Ovary (tissue), 9 donors: ENCODE results near the gene TBPL1. TPM values are rescaled to one million over a fixed set of nuclear protein-coding genes. Genes with fewer than 3 reads are reported as not detected.

Experiments
- DNase-seq, 5 donors: peaks; one replicate each; pipeline ENCODE4 v3.0.0-alpha.2; 2019 to 2020
- H3K27ac ChIP-seq, 2 donors: fragments of 200-600 bp; one replicate each; pipeline versions ENCODE4 v1.5.1 to v1.8.0; 2019 to 2022
- H3K27me3 ChIP-seq: fragments of 200-600 bp; one replicate; pipeline ENCODE4 v1.8.0; 2022
- H3K36me3 ChIP-seq: fragments of 200-600 bp; sonication (generic); one replicate; pipeline ENCODE4 v1.5.1; 2019
- H3K4me1 ChIP-seq: one replicate; pipeline ENCODE4 v1.8.1; 2013; ENCODE audit warnings: mild to moderate bottlenecking, moderate library complexity; ENCODE audit not compliant: insufficient read depth
- H3K4me3 ChIP-seq: fragments of 200-600 bp; sonication (generic); one replicate; pipeline ENCODE4 v1.5.1; 2017
- H3K9me3 ChIP-seq, 2 donors: fragments of 200-600 bp in 1 of 2; sonication (generic) in 1 of 2; one replicate each; pipeline versions ENCODE4 v1.5.1 to v1.8.1; 2013 to 2019; ENCODE audit warnings: mild to moderate bottlenecking in 1 of 2, moderate library complexity in 1 of 2
- CTCF ChIP-seq, 3 donors: fragments of 450-650 bp in 2 of 3; fragments of 200-600 bp in 1 of 3; IDR thresholded peaks; one replicate each; pipeline versions ENCODE4 v1.5.1 to v1.8.0; 2016 to 2022; ENCODE audit warnings: antibody characterized with exemption in 3 of 3, mild to moderate bottlenecking in 1 of 3
- EP300 ChIP-seq: sonication (generic); formaldehyde crosslinking; IDR thresholded peaks from one replicate; pipeline ENCODE4 v1.6.1; 2017; ENCODE audit warnings: antibody characterized with exemption
- POLR2A ChIP-seq: fragments of 450-650 bp; IDR thresholded peaks from one replicate; pipeline ENCODE4 v1.6.1; 2017; ENCODE audit warnings: antibody characterized with exemption, mild to moderate bottlenecking, moderate library complexity
- WGBS, 3 donors: extraction: QIAGEN DNeasy Blood & Tissue Kit in 1 of 3; methylation state at CpG; one replicate each; pipeline versions ENCODE4 v1.1.5 to v1.1.7; 2013 to 2017; 5-methylcytosine and 5-hydroxymethylcytosine counted together
- intact Hi-C, 4 donors: fragments of 100-400 bp; cut with DNase I; formaldehyde crosslinking; loops; one replicate each; pipeline versions ENCODE4 v1.11.0 to v1.15.1; 2022 to 2023
- polyA plus RNA-seq, 2 donors: library from polyadenylated mRNA; stranded (reverse); fragments of 200-250 nt in 1 of 2; fragments of 350-450 nt in 1 of 2; fragmentation: Illumina TruSeq in 1 of 2; extraction: RNeasy Lipid Tissue Mini Kit (QIAGEN cat#74804) in 1 of 2; gene quantifications; one replicate each; pipeline ENCODE4 v1.2.3, GENCODE V29; 2013 to 2014
- small RNA-seq: library from RNA; depleted of rRNA; stranded (forward); fragments of <200 nt; gene quantifications from one replicate; pipeline ENCODE3, GENCODE V24; 2016
- total RNA-seq, 7 donors: library from RNA; depleted of rRNA in 2 of 7; stranded (reverse); fragments of >200 nt in 2 of 7; fragmentation: NEBNext Ultra II Directional in 3 of 7; extraction: Animal tissue kit (Norgen Biotek cat#: 25700) in 3 of 7; gene quantifications; one replicate each; pipeline versions ENCODE4 v1.1.0 to v1.2.4, GENCODE V29; 2016 to 2023
- donor health status: DM: no; HTN: no; CAD: no; lungs with moderate emphysema.
- donor health status: DM: no; HTN: no; CAD: no.
- donor health status: Bipolar disorder and iron deficiency.
- donor health status: DM: yes; HTN: yes; CAD: no.
- donor health status: DM: no; HTN: no; CAD: no.
- donor health status: DM: yes; HTN: yes; CAD: no.

TBPL1 gene
- total and polyA plus RNA-seq, 9 donors: 13.3 to 25.2 (median 18.6) TPM

- intact Hi-C loops: no loop called here
- no peak for TF ChIP-seq POLR2A
- no peak for TF ChIP-seq CTCF (IDR thresholded peaks at IDR 0.05)
- TF ChIP-seq EP300: no peak
- Histone ChIP-seq H3K27ac (no peak overlapping the region), H3K36me3 (no peaks in the 10 kb centered on the region), H3K9me3 (no peaks in the 10 kb centered on the region), H3K4me3 (no peak overlapping the region), H3K4me1 (peaks cover 2% of the 10 kb centered on the region), H3K27me3 (no peaks in the 10 kb centered on the region)
- DNase-seq: no peak
- WGBS, 3 donors: 58 to 66% (median 59%) methylated on average over 7 of the region's 7 CpGs
These were observed 82.2 kb downstream of the TBPL1 start for GRCh38 chr6:134034961-134035822.

DNA sequence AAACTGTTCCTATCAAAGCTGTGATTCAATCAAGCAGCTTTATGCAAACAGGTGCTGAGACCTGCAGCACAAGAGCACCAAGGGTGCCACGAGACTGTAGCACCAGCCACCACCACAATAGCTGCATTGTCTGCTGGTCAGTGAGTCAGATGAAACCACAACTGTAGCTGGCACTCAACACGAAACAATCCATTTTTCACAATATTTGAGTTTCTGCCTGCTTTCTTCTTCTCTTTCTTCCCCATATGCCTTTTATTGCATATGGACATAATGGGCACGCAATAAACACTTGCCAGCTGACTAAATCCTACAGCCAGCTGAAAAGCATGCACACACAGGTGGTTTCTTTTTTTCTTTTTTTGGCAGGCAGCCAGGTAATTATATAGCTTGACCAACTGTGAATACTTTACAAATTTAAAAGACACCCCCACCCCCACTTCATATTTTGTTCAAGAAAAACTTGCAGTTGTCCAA, 82.8 kb downstream of the TBPL1 start:
- DNase-seq: no peak
- intact Hi-C loops: no loop called here

GRCh38 chr6:134039116-134039515, 86.1 kb downstream of the TBPL1 start:
- H3K9me3 ChIP-seq: no peaks in the 10 kb centered on the region
- H3K4me1 ChIP-seq: peaks cover 2% of the 10 kb centered on the region
- intact Hi-C loops: no loop called here
- no peaks in the 10 kb centered on the region for H3K36me3 ChIP-seq
- 73 to 87% (median 75%) methylated on average over 1 of the region's 1 CpG for WGBS, 3 donors
- TF ChIP-seq CTCF (IDR thresholded peaks at IDR 0.05) (no peak), POLR2A (no peak), EP300 (no peak)
- DNase-seq: no peak
- H3K4me3 ChIP-seq: no peak overlapping the region
- H3K27me3 ChIP-seq: no peaks in the 10 kb centered on the region
- H3K27ac ChIP-seq: no peak overlapping the region

More for the DNA sequence above, 82.8 kb downstream of the TBPL1 start:
- TF ChIP-seq CTCF (IDR thresholded peaks at IDR 0.05) (no peak), EP300 (no peak), POLR2A (no peak)
- Histone ChIP-seq H3K27me3 (no peaks in the 10 kb centered on the region), H3K4me3 (no peak overlapping the region), H3K36me3 (no peaks in the 10 kb centered on the region), H3K9me3 (no peaks in the 10 kb centered on the region), H3K4me1 (peaks cover 2% of the 10 kb centered on the region), H3K27ac (no peak overlapping the region)
- 90% methylated on average over 3 of the region's 3 CpGs for WGBS, 3 donors

Small RNA genes lying within 50 kb of the gene (small RNA-seq; reads per million reads assigned to genes)
- gene AL449363.1: not detected

Other genes starting within 250 kb of the TBPL1 start
- 10 to 100 TPM; 23.2 to 47.8 (median 39.3) TPM for gene TCF21, start 64.1 kb upstream of the TBPL1 start, total RNA-seq
- gene TCF21, start 64.1 kb upstream of the TBPL1 start, polyA plus RNA-seq: 10 to 100 TPM; 27.6 to 50.9 TPM
- 1 to 10 TPM in 3 of 7 donors, under 1 TPM in 4; 0.35 to 3.0 (median 0.98) TPM for gene SLC2A12, start 99.4 kb downstream of the TBPL1 start, total RNA-seq
- 1 to 10 TPM in 1 of 2 donors, under 1 TPM in 1; 0.58 to 3.1 TPM for gene SLC2A12, start 99.4 kb downstream of the TBPL1 start, polyA plus RNA-seq